Prostate gland (tissue), 2 donors: ENCODE data around the gene NUBPL. TPM values are rescaled to one million over a fixed set of nuclear protein-coding genes. Genes with fewer than 3 reads are reported as not detected.
"Not testable (repeated sequence)": the region's sequence is repeated elsewhere in the genome, so short reads cannot be mapped to it uniquely, and the experiment has no call there.

ENCODE experiments used
- DNase-seq: peaks from one replicate; pipeline ENCODE4 v3.0.0-alpha.2; 2019; ENCODE audit warnings: low spot score
- H3K27ac ChIP-seq, 2 donors: fragments of 200-600 bp; sonication (generic); 2 replicates each; pipeline ENCODE4 v1.5.1; 2017 to 2019
- H3K27me3 ChIP-seq: fragments of 200-600 bp; sonication (generic); replicated peaks from 2 replicates; pipeline ENCODE4 v1.5.1; 2019; ENCODE audit not compliant: insufficient read depth
- H3K36me3 ChIP-seq, 2 donors: fragments of 200-600 bp; sonication (generic); 1 replicate in 1 of 2; 2 replicates in 1 of 2; pipeline versions ENCODE4 v1.5.1 to v1.8.1; 2017 to 2019
- H3K4me1 ChIP-seq: fragments of 200-600 bp; sonication (generic); replicated peaks from 2 replicates; pipeline ENCODE4 v1.5.1; 2019
- H3K4me3 ChIP-seq, 2 donors: fragments of 200-600 bp; sonication (generic); 2 replicates each; pipeline ENCODE4 v1.5.1; 2017 to 2019
- H3K9me3 ChIP-seq: fragments of 200-600 bp; sonication (generic); 2 replicates; pipeline ENCODE4 v1.5.1; 2017
- POLR2A ChIP-seq: fragments of 450-650 bp; IDR thresholded peaks from one replicate; pipeline ENCODE4 v1.6.1; 2016; ENCODE audit warnings: antibody characterized with exemption, mild to moderate bottlenecking
- POLR2AphosphoS5 ChIP-seq: sonication (generic); formaldehyde crosslinking; IDR thresholded peaks from one replicate; pipeline ENCODE4 v1.6.1; 2017; ENCODE audit warnings: antibody characterized with exemption
- WGBS: methylation state at CpG from one replicate; pipeline ENCODE4 v1.1.5; 2018; 5-methylcytosine and 5-hydroxymethylcytosine counted together
- intact Hi-C: fragments of 100-400 bp; cut with DNase I; formaldehyde crosslinking; loops from one replicate; pipeline ENCODE4 v1.14.2; 2022
- total RNA-seq, 2 donors: library from RNA; depleted of rRNA; stranded (reverse); fragments of >200 nt; gene quantifications; one replicate each; pipeline ENCODE4 v1.1.0, GENCODE V29; 2016
- TF ChIP-seq, protein P1 (sequence below), 4 experiments: fragments of 200-600 bp in 2 of 4; fragments of 450-650 bp in 2 of 4; sonication (generic) in 2 of 4; IDR thresholded peaks; 1 replicate in 3 of 4; 2 replicates in 1 of 4; pipeline ENCODE4 v1.5.1; 2016 to 2019; ENCODE audit warnings: antibody characterized with exemption in 4 of 4, mild to moderate bottlenecking in 2 of 4, moderate library complexity in 2 of 4

NUBPL gene
- total RNA-seq, 2 donors from 2014 or later: 6.5 to 12.1 TPM

DNA sequence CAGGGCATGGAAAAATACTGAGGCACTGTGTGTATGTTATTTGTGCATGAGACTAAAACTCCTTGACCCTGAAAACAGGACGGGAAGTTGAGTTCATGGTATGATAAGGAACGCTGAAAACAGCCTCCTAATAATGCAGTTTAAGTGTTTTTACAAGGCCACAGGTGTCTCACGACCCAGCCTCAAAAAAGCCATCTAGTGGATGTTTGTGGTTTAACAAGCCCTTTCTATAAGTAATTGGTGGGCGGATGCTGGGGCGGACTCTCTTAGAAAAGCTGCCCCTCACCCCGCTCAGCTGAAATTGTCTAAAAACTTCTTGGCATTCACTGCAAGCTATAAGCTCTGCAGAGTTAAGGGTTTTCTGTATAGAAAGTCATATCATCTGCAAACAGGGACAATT, 184.5 kb downstream of the NUBPL start:
- H3K4me3 ChIP-seq: no peak overlapping the region
- TF ChIP-seq, protein P1, sequence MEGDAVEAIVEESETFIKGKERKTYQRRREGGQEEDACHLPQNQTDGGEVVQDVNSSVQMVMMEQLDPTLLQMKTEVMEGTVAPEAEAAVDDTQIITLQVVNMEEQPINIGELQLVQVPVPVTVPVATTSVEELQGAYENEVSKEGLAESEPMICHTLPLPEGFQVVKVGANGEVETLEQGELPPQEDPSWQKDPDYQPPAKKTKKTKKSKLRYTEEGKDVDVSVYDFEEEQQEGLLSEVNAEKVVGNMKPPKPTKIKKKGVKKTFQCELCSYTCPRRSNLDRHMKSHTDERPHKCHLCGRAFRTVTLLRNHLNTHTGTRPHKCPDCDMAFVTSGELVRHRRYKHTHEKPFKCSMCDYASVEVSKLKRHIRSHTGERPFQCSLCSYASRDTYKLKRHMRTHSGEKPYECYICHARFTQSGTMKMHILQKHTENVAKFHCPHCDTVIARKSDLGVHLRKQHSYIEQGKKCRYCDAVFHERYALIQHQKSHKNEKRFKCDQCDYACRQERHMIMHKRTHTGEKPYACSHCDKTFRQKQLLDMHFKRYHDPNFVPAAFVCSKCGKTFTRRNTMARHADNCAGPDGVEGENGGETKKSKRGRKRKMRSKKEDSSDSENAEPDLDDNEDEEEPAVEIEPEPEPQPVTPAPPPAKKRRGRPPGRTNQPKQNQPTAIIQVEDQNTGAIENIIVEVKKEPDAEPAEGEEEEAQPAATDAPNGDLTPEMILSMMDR (IDR thresholded peaks at IDR 0.05): no peak
- TF ChIP-seq POLR2A: no peak
- TF ChIP-seq POLR2AphosphoS5: no peak
- no peaks in the 10 kb centered on the region for H3K27me3 ChIP-seq
- no peaks in the 10 kb centered on the region for H3K36me3 ChIP-seq
- DNase-seq: no peak
- no peaks in the 10 kb centered on the region for H3K4me1 ChIP-seq
- no peaks in the 10 kb centered on the region for H3K9me3 ChIP-seq
- no peak overlapping the region for H3K27ac ChIP-seq
- 90% methylated on average over 6 of the region's 6 CpGs for WGBS
- intact Hi-C loops: no loop called here

- H3K27ac ChIP-seq: no peak overlapping the region
- no peaks in the 10 kb centered on the region for H3K4me1 ChIP-seq
- no peaks in the 10 kb centered on the region for H3K27me3 ChIP-seq
- intact Hi-C loops: no loop called here
- DNase-seq: no peak
- WGBS: 92% methylated on average over 2 of the region's 2 CpGs
- H3K9me3 ChIP-seq: no peaks in the 10 kb centered on the region
- H3K4me3 ChIP-seq: no peak overlapping the region
- no peaks in the 10 kb centered on the region for H3K36me3 ChIP-seq
- TF ChIP-seq, protein P1 (IDR thresholded peaks at IDR 0.05): no peak
- no peak for TF ChIP-seq POLR2AphosphoS5
- no peak for TF ChIP-seq POLR2A
Observed at GRCh38 chr14:31746326-31746725, 185.1 kb downstream of the NUBPL start.

GRCh38 chr14:31749275-31749674, 188.1 kb downstream of the NUBPL start:
- H3K9me3 ChIP-seq: no peaks in the 10 kb centered on the region
- WGBS: 95% methylated on average over 3 of the region's 3 CpGs
- H3K4me1 ChIP-seq: no peaks in the 10 kb centered on the region
- H3K36me3 ChIP-seq: no peaks in the 10 kb centered on the region
- intact Hi-C loops: no loop called here
- no peaks in the 10 kb centered on the region for H3K27me3 ChIP-seq
- no peak for TF ChIP-seq POLR2AphosphoS5
- TF ChIP-seq, protein P1 (IDR thresholded peaks at IDR 0.05): no peak
- TF ChIP-seq POLR2A: no peak
- H3K27ac ChIP-seq: no peak overlapping the region
- H3K4me3 ChIP-seq: no peak overlapping the region
- no peak for DNase-seq

GRCh38 chr14:31751047-31751446, 189.8 kb downstream of the NUBPL start:
- H3K9me3 ChIP-seq, H3K36me3 ChIP-seq, DNase-seq, intact Hi-C loops, H3K4me3 ChIP-seq, H3K27ac ChIP-seq, H3K4me1 ChIP-seq, H3K27me3 ChIP-seq: not testable (repeated sequence)
- 94% methylated on average over 1 of the region's 1 CpG for WGBS

DNA sequence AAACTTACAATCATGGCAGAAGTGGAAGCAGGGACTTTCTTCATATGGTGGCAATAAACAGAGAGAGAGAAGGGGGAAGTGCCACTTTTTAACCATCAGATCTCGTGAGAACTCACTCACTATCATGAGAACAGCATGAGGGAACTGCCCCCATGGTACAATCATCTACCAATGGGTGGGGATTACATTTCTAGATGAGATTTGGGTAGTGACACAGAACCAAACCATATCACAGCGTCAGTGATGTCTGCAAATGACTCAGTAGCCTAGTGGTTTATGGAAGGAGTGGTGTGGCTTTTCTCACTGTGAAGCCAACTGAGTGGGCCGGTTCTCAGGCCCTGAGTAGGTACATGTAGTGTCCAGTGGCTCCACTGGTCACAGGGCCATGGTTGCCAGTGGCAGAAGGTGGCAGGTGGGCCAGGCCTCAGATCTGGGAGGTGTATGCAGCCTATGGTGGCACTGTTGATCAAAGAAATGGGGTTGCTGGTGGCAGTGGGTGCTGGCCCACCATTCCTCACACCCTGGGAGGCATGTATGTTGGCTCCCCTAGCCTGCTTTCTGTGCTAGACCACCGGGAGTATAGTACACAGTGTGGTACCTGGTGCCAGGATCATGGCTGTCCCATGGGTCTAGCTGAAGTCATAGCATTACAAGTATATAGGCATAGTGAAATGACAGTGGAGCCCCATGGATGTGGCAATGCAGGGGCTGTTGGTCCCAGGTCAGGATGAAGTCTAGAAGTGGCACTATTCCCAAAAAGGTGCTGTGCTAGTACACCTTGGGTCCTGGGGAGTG, 191.9 kb downstream of the NUBPL start:
- H3K27ac ChIP-seq: no peak overlapping the region
- no peak for TF ChIP-seq POLR2AphosphoS5
- TF ChIP-seq, protein P1 (IDR thresholded peaks at IDR 0.05): no peak
- no peak for TF ChIP-seq POLR2A
- no peak overlapping the region for H3K4me3 ChIP-seq
- no peaks in the 10 kb centered on the region for H3K36me3 ChIP-seq
- WGBS: 95% methylated on average over 4 of the region's 4 CpGs
- no peaks in the 10 kb centered on the region for H3K4me1 ChIP-seq
- intact Hi-C loops: no loop called here
- H3K9me3 ChIP-seq: no peaks in the 10 kb centered on the region
- no peaks in the 10 kb centered on the region for H3K27me3 ChIP-seq
- DNase-seq: no peak
